H1 (cell line): Measurements from ENCODE around the gene DTNB. TPM values are rescaled to one million over a fixed set of nuclear protein-coding genes. Genes with fewer than 3 reads are reported as not detected.

ENCODE experiments used
- ATF2 ChIP-seq: IDR thresholded peaks from 2 replicates; pipeline ENCODE4 v1.6.1; 2012; ENCODE audit warnings: low read length, inconsistent platforms
- ATF3 ChIP-seq: IDR thresholded peaks from 2 replicates; pipeline ENCODE4 v1.6.1; 2011; ENCODE audit warnings: low read depth, mild to moderate bottlenecking, low read length; ENCODE audit not compliant: insufficient read depth
- BACH1 ChIP-seq: IDR thresholded peaks from 2 replicates; pipeline ENCODE4 v1.6.1; 2012; ENCODE audit warnings: low read length, improper control_type of control experiment
- BRCA1 ChIP-seq: IDR thresholded peaks from 2 replicates; pipeline ENCODE4 v1.6.1; 2012; ENCODE audit warnings: low read depth, low read length, improper control_type of control experiment
- CTBP2 ChIP-seq: IDR thresholded peaks from 2 replicates; pipeline ENCODE4 v1.7.0; 2011; ENCODE audit warnings: borderline replicate concordance, mild to moderate bottlenecking, moderate library complexity, mixed read lengths, low read length; ENCODE audit not compliant: insufficient read depth, insufficient read length
- GABPA ChIP-seq: IDR thresholded peaks from 2 replicates; pipeline ENCODE4 v1.6.1; 2011; ENCODE audit warnings: mild to moderate bottlenecking, low read length, moderate library complexity, borderline replicate concordance; ENCODE audit not compliant: insufficient read depth
- NANOG ChIP-seq: IDR thresholded peaks from 2 replicates; pipeline ENCODE4 v1.6.1; 2011; ENCODE audit warnings: low read length, low read depth, mild to moderate bottlenecking, inconsistent platforms; ENCODE audit not compliant: insufficient read depth, poor library complexity, severe bottlenecking
- RXRA ChIP-seq: IDR thresholded peaks from 2 replicates; pipeline ENCODE4 v1.6.1; 2011; ENCODE audit warnings: low read depth, mild to moderate bottlenecking, low read length, moderate library complexity; ENCODE audit not compliant: insufficient read depth
- SP1 ChIP-seq: IDR thresholded peaks from 2 replicates; pipeline ENCODE4 v1.6.1; 2011; ENCODE audit warnings: low read depth, low read length
- TCF12 ChIP-seq: IDR thresholded peaks from 2 replicates; pipeline ENCODE4 v1.6.1; 2011; ENCODE audit warnings: low read depth, mild to moderate bottlenecking, low read length
- polyA plus RNA-seq, 7 experiments: library from polyadenylated mRNA; depleted of rRNA in 3 of 7; stranded (reverse) in 5 of 7; unstranded in 2 of 7; fragments of >200 nt in 5 of 7; fragments of 200-250 nt in 2 of 7; gene quantifications; 1 replicate in 5 of 7; 2 replicates in 1 of 7; 4 replicates in 1 of 7; pipeline versions ENCODE4 v1.2.1 to v1.2.3, GENCODE V29; 2011 to 2013; ENCODE audit warnings: missing spikeins in 2 of 7, mixed read lengths in 2 of 7
- total RNA-seq: library from RNA; stranded (reverse); fragmentation: NEBNext Ultra II Directional; extraction: Animal tissue kit (Norgen Biotek cat#: 25700); gene quantifications from 2 replicates; pipeline ENCODE4 v1.2.1, GENCODE V29; 2021

The DTNB gene
- total and polyA plus RNA-seq, 2 of the 8 experiments (the other 6 are each of a cell fraction or from before 2014, with no cell fraction given): 39.6 to 49.5 TPM

- no peak for TF ChIP-seq ATF2
- no peak for TF ChIP-seq CTBP2
- TF ChIP-seq ATF3: no peak
- TF ChIP-seq TCF12: no peak
- TF ChIP-seq RXRA: no peak
- no peak for TF ChIP-seq GABPA
- no peak for TF ChIP-seq BRCA1
- no peak for TF ChIP-seq BACH1
- TF ChIP-seq NANOG: no peak
- no peak for TF ChIP-seq SP1
Observed at GRCh38 chr2:25720575-25720974, 47.2 kb upstream of the DTNB start (continued).
